ENCODE results near the gene RAPGEF1.

DNA sequence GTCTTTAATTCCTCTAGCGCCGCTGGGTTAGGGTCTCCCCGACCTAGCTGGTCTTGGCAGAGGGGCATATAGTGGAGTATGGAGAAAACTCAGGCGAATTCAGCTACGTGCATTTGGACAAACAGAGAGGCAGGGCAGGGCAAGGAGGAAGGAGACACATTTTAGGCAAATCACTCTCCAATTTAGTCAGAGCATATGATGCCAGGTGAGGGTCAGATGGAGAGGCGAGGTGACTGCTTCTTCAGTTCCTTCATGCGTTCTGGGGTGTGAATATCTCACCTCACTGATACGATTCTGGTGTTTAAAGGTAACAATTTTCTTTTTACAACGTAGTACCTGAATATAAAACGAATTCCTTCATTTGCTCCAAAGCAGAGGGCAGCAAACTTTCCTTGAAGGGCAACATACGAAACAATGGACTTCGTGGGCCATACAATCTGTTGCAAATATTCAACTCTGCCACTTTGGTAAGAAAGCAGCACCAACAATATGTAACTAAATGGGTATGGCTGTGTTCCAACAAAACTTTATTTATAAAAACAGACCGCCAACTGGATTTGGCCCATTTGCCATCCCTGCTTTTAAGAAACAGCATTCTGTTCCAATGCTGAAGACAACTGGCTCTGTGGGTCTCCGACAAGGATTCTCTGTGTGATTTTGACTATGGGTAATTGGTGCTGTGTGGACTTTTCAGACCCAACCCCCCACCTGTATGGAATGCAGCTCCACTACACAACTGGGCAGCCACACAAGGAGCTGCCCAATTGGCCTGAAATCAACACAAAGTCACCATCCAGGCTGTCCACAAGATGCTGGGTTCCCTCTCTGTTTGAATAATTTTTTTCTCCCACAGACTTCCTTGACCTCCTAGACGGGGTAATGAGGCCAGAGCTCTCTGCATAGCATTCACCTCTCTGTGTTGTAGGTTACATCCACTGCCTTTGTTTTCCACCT, 53.8 kb downstream of the RAPGEF1 start:
- TF ChIP-seq, protein P1, sequence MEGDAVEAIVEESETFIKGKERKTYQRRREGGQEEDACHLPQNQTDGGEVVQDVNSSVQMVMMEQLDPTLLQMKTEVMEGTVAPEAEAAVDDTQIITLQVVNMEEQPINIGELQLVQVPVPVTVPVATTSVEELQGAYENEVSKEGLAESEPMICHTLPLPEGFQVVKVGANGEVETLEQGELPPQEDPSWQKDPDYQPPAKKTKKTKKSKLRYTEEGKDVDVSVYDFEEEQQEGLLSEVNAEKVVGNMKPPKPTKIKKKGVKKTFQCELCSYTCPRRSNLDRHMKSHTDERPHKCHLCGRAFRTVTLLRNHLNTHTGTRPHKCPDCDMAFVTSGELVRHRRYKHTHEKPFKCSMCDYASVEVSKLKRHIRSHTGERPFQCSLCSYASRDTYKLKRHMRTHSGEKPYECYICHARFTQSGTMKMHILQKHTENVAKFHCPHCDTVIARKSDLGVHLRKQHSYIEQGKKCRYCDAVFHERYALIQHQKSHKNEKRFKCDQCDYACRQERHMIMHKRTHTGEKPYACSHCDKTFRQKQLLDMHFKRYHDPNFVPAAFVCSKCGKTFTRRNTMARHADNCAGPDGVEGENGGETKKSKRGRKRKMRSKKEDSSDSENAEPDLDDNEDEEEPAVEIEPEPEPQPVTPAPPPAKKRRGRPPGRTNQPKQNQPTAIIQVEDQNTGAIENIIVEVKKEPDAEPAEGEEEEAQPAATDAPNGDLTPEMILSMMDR (IDR thresholded peaks at IDR 0.05): no peak
- no peak for TF ChIP-seq POLR2A (IDR thresholded peaks at IDR 0.05)
